HK-2 (cell line): ENCODE measurements around the gene CDC42BPB.

Experiments used
- DNase-seq: peaks from one replicate; pipeline ENCODE4 v3.0.0-alpha.2; 2018; ENCODE audit not compliant: unreplicated experiment

The CDC42BPB gene

DNA sequence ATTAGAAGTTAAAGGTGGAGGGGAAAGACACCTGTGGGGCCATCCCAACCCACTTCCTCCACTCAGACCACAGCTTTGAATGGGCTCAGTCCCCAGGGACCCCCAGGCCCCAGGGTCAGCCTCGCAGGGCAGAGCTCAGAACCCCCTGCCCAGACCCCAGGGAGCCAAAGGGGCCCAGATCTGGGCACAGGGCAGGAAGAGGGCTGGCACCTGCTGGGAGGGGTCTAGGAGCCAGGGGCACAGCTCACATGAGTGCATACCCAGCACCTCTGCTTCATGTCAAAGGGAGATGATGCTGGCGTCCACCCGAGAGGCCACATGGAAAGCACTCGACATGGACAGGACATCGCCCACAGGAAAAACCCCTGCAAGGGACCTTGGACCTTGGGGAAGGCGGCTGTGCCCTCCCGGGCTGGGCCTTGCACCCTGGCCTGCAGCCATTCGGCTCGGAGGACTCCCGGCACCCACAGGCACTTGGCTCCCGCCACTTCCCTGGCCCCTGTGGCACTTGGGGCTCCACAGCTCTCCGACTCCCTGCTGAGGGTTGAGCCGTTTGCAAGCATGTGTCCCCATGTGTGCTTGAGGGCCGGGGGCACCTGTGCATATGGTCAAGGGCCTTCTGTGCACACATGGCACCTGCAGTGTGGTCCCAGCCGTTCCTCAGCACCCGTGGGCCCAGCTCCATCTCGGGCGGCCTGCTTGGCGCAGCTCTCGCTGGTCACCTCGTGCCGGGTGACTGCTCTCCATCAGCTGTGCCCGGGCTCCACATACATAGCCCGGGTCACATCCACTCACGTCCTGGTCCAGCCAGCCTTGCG is 142.7 kb downstream of the CDC42BPB start:
- DNase-seq, result no peak

DNA sequence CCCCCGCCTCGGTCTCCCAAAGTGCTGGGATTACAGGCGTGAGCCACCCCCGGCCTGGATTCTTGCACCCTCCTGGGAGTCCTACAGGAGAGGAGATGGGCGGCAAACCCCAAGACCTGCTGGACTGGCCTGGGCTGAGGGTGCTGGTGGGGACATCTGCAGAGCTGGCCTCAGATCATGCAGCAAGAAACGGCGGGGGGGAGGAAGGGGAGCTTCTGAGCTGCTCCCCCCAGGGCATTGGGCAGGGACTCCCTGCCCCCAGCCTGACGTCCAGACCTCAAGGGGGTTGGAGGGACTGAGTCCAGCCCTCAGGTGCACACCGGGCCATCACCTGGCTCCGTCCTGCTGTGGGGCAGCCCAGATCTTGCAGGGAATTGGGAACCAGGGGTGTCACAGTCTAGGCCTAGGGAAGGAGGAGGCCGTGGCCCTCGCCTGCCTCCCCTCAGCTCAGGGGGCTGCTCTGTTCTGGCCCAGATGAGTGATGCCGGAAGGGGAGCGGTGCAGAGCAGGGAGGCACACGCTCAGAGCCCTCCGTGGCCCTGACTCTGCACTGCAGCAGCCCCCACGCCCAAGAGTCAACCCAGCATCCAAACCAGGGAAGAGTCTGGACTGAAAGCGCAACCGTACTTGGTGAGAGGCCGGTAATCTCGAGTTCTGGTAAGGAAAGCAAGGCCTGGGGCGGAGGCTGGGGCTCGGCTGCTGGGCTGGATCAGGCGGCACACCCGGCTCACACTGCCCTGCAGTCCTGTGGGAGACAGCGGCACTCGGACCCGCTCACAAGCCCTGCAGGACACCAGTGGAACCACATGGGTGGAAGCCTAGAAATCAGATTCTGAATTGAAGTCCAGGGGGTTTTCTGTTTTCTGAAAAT is 143.8 kb downstream of the CDC42BPB start:
- no peak for DNase-seq

DNA sequence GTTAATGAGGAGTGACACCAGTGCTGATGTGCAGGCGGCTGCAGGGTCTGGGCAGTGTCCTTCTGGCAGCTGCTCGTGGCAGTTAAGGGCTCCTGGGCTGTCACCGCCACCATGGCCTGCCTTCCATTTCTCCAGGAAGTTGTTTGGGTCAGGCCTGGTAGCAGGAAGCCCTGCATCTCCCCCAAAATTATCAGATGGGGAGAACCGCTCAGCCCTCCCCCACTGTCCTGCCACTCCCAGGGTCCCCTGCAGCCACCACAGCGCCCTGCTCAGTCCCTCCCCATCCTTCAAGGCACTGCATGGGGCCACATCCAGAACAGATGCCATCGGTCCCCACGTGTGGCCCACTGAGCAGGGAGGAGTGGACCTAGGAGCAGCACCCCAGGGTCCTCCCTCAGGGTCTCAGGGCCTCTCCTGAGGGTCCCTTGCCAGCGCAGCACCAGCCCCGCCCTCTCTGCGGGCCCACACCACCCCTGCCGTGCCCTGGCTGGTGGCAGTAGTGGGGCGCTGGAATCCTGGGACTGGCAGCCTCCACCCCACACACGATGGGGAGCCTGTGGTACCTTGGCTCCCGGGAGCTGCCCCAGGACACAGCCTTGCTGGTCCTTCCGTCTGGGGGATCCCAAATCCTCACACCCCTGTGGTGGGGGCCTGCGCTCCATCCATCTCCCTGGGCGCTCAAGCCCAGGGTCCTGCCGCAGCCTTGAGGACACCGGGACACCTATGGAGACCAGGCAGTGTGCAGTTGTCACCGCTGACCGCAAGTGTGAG is 145.2 kb downstream of the CDC42BPB start:
- no peak for DNase-seq

DNA sequence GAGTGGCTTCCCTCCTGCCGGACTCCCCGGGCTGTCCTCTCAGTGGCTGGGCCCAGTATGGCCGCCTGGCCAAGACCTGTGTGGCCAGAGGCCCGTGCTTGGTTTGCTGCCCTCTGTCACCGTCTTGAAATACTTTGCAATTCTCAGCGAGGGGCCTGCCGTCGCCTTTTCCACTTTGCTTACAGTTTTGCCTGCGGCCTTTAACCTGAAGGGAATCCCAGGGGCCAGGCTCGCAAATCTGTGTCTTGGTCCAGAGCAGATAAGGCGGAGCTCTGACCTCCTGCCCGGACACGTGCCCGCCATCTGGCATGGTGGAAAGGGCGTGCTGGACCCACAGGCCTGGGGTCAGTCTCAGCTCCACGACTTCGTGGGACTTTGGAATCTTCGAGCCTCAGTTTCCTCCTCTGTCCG is 145.8 kb downstream of the CDC42BPB start:
- no peak for DNase-seq

DNA sequence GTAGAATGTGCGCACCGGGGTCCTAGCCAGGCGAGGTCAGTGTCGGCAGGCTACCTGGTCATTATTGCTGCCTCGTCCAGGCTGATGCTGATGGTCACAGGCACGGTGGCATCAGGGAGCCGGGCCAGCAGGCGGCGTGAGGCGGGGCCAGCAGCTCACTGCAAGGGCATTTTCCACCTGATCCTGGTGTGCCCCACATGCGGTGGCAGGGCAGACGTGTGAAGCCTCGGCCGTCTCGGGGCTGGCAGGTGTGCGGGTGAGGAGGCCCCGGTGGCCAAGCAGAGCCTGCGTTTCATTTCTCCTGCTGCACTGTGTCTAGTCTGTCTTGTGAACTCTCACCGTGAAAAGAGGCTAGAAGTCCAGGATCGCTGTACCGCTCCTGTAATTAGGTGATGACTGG is 146.9 kb downstream of the CDC42BPB start:
- no peak for DNase-seq

DNA sequence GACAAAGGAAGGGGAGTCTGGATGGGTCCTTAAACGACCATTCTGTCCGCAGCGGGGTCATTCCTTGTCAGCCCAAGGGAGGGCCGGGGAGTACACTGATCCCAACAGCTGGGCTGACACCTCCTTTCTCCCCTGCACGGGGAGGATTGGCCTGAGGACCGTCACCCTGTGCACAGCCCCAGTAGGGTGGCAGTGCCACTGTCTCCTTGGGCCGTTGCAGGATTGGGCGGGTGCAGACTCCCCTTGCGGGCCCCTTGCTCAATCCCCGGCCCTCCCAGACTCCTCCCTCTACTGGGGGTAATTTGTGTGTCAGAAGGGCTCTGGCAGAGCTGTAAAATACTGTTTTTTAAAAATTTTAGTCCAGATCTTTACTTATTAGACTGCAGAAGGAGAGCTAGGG is 147.4 kb downstream of the CDC42BPB start:
- DNase-seq, result no peak

DNA sequence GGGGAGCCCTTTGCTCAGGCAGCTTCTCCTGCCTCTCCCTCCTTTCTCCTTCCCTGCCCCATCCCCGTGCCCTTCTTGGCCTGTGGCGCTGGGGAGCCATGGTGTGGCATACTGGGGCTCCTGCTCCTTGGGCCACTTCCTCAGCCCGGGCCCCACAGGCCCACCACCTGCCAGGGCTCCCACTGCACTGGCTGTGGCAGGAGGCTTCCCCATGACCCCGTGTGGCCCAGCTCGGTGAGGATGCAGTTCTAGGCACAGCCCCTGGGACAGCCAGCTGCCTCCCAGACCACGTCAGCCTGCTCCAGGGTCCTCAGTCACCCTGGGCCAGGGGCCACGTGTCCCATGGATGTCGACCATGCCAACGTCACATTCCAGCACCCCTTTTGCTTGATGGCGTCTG is 147.9 kb downstream of the CDC42BPB start:
- no peak for DNase-seq

DNA sequence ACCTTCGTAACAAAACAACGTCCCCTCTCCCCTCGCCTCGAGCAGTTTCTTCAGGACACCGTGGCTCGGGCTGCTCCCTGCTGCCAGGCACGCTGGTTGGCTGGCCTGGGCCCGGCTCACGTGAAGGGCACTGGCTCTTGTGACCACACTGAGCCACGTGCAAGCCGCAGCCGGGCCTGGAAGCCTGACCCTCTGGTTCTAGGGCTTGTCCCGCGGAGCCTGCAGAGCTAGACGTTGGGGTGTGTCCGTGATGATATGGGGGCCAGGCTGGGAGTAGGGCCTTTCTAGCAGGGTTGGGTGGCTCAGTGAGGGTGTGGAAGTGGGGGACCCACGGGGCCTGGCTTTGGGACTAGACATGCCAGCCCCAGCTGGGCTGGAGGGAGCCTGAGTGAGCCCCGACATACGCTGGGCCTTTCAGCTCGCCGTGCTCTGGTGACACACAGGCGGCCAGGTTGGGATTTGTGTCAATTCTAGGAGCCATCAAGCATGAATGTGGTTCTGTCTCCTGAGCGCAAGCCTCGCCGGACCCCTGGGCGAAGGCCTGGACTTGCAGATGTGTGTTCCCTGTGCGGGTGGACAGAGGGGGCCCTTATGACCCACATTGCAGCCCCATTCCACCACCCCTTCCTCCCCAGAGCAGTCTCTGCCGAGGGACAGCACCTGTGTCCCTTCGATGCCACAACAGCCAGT is 148.4 kb downstream of the CDC42BPB start:
- no peak for DNase-seq

DNA sequence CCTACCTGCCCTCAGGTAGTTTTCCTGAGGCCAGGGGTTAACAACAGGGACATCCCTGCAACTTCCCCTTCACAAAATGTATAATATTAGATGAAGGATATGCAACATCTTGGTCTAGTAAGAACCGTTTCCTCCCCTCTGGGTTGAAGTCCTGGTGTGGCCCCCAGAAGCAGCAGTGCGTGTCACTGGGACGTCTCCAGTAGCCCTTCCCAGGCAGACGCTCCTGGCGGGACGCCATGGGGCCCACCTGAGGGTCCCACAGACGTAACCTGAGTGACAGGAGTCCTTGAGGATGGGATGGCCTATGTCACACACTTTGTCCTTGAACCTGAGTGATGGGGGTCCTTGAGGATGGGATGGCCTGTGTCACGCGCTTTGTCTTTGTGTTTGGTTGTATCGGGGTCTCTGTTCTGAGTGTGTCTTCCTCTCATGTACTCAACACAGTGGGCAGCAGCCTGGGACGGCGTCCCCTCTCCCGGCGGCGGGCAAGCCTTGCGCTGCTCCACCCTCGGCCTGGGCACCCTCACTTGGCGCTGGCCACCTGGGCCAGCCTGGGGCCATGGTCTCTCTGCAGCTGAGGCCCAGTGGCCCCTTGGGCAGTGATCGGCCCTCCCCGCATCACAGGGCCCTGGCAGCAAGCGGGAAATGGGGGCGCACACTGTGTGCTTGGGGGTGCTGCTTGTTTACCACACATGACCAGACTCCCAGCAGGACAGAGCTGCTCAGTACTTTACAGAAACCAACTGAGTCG is 149.2 kb downstream of the CDC42BPB start:
- no peak for DNase-seq

DNA sequence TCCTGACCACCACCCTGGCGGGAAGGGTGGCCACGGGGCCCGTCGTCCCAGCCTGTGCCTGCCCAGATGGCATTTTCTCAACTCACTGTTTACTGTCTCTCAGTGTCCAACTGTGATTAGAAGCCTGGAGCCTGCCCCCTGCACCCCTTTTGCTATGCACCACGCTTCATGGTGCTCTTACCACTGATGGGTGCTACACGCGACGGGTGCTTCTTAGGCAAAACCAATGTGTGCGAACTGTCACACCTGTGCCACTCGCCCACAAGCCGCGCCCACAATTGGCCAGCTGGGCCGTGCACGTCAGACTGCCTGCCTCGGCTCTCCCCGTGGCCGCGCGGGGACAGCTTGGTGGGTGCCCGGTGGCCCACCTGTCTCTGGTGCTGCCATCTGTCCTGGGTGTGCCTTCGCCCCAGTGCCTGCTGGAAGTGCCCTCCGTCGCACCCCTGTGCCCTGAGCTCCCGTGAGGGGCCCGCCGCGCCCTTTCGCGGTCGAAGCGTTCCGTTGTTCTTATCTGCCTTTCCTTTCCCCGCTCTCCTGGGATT is 150.0 kb downstream of the CDC42BPB start:
- DNase-seq, result no peak

DNA sequence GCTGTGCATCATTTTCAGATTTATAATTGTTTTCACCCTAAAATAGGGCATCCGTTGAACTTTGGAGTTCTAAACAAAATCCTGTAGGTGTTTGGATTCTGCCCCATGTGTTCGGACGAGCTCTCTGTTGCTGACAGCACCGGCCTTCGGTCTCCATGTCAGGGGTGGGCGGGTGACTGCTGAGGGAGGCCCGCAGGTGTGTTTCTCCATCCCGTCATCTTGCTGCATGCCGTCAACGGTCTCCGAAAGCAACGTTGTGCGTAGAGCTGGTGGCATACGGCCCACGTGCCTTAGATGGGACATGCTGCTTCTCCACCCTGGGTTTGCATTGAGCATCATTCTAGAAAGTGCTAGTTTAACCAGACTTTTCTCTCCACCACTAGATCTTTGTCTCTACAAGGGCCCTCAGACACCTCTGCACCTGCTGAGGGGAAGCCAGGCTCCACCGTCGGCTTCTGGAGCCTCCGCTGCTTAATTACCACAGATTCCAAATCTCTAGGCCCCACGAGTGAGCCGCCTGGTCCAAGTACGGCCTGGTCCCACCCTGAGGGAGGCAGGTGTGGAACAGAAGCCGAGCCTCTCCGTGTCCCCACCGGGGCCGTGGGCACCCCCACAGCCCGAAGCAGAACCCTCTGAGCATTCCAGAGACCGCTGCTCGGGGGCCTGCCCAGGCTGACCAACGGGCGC is 150.6 kb downstream of the CDC42BPB start:
- DNase-seq, result no peak

DNA sequence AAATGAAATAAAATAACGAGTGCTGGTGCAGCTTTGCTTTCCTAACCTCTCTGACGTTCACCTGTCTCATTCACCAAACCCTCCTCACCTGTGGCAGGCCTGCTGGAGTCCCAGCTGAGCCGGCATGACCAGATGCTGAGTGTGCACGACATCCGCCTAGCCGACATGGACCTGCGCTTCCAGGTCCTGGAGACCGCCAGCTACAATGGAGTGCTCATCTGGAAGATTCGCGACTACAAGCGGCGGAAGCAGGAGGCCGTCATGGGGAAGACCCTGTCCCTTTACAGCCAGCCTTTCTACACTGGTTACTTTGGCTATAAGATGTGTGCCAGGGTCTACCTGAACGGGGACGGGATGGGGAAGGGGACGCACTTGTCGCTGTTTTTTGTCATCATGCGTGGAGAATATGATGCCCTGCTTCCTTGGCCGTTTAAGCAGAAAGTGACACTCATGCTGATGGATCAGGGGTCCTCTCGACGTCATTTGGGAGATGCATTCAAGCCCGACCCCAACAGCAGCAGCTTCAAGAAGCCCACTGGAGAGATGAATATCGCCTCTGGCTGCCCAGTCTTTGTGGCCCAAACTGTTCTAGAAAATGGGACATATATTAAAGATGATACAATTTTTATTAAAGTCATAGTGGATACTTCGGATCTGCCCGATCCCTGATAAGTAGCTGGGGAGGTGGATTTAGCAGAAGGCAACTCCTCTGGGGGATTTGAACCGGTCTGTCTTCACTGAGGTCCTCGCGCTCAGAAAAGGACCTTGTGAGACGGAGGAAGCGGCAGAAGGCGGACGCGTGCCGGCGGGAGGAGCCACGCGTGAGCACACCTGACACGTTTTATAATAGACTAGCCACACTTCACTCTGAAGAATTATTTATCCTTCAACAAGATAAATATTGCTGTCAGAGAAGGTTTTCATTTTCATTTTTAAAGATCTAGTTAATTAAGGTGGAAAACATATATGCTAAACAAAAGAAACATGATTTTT is 151.9 kb downstream of the CDC42BPB start:
- no peak for DNase-seq

DNA sequence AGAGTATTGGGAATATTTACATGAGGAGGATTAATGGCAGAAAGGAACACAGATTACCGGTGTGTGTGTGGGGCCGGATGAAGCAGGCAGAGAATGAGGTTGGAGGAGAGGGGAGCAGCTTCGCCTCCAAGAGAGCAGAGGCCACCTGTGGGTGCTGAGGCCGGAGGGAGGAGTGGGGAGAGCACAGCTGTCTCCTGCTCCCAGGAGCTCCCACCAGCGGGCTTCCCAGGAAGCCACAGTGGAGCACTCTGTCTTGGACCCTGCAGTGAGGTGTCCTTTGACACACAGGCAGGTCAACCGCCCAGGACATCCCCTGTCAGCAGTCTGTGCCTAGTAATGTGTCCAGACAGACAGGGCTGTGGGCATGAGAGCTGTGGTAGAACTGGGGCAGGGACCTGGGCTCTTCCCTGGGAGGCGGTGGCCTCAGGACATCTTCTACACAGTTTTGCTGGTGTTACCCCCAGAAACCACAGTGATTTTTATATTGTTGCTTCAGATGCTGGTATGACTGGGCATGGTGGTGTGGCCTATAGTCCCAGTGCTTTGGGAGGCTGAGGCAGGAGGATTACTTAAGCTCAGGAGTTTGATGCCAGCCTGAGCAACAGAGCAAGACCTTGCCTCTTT is 153.3 kb downstream of the CDC42BPB start:
- no peak for DNase-seq

DNA sequence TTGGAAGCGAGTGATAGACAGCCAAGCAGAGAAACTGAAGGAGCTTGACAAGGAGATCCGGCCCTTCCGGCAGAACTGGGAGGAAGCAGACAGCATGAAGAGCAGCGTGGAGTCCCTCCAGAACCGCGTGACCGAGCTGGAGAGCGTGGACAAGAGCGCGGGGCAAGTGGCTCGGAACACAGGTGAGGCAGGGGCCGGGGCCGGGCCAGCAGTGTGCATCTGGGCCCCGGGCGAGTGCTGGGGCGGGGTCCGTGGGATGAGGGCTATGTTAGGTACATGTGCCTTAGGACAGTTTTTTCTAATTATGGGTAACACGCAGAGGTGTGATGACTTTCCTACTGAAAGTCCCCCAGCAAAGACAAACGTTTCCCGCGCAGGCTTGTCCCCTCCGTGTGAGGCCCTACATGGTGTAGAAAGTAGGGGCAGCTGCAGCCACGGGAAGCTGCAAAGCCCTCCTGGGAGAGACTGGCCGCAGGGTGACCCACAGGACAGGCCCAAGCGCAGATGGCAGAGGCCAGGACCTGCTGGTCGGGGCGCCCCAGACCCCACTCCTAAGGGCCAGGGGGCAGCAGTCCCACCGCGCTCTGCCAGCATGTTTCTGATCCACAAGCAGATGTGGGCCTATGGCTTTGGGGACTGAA is 154.0 kb downstream of the CDC42BPB start:
- no peak for DNase-seq

DNA sequence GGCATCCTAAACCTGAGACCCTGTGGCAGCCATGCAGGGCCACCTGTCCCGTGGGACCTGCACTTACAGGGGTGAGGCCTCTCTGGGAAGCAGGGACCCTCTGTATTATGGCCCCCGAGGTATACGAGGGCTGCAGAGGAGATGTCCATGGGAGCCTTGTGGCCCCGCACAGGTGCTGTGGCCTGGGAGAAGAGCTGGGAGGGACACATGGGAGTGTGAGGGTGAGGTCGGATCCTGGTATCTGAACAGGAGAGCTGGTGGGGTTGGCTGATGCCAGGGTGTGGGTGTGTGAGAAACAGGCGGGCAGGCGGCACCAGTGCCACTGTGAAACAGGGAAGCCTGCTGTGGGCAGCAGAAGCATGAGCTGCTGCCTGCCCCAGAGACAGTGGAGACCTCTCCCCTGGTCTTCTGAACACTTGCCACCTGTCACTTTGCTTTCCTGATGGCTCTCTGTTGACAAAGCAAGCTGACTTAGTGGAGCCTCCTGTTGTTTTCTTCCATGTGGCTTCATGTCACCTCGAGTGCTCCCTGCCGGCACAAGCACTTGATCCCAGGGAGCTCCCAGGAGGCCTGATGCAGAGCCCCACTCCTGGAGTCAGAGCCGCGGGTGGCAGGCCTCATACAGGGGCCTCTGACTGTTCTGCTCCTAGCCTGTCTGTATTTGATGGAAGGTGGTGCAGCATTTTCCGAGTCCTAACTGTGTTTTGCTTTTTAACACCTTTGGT is 154.7 kb downstream of the CDC42BPB start:
- no peak for DNase-seq

DNA sequence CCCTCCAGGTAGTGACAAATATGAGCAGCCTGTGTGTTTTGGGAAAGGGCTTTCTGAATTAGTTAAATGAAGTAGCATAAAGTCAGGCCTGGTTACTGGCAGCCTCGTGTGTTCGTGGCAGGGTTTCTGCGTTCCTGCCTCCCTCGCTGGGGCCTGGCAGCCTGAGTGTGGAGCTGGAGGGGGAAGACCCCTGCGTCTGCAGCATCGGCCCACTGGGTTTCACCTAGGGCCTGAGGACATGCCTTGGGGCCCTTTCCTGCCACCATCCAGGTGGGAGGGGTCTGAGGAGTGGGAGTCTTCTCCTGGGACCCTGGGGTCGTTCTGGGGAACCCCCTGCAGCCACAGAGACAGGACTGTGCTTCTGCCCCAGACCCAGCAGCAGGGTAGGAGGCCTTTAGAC is 155.3 kb downstream of the CDC42BPB start:
- no peak for DNase-seq

DNA sequence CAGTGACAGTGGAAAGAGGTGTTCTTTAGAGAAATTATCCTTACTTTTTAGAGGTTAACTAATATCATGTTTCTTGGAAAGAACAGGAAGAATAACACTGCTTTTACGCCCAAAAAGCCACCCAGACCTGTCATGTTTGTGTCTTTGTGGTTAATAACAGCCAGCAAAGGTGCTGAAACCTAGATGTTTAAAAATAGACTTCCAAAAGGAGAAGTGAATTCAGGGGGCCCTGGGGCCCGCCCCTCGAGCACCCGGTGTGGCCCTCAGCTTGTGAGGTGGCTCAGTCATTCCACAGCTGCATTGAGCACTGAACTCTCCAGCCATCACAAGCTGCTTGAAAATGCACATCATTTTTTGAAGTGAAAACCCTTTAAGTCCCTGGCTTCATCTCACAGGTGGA is 155.7 kb downstream of the CDC42BPB start:
- DNase-seq, result no peak
